Putamen (tissue), 1 donor: ENCODE data around the gene PDE6D.
"Not testable (repeated sequence)": the region's sequence is repeated elsewhere in the genome, so short reads cannot be mapped to it uniquely, and the experiment has no call there.

Source experiments
- DNase-seq: peaks from one replicate; pipeline ENCODE4 v3.0.0-alpha.2; 2016; ENCODE audit warnings: low spot score

The PDE6D gene

DNA sequence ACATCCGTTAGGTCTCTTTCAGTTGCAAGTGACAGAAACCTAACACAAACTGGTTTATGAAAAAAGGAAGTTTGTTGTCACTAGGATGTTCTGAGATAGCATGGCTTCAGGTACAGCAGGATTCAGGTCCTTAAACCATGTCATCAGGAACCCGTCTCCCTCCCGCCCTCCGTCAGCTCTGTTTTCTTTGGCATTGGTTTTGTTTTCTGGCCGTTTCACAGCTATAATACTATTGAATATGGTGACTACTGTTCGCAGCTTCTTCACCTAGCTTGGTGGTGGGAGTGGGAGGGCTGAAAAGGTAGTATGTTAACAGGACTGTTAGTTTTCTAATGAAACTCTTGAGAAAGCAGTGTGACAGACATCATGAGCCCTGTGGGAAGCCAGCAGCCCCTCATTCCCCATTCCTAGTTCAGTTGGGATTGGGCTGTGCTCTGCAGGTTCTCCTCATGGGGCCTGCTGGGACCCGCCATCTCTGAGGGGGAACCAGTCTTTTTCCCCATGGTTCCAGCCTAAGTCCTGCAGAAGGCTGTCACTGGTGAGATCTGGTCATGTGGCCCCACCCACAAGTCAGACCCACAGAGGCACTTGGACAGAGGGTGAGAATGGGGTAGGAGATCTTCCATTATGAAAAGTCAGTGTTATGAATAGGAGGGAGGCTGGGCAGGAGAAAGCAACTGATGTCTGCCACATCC, 60.6 kb downstream of the PDE6D start:
- no peak for DNase-seq

DNA sequence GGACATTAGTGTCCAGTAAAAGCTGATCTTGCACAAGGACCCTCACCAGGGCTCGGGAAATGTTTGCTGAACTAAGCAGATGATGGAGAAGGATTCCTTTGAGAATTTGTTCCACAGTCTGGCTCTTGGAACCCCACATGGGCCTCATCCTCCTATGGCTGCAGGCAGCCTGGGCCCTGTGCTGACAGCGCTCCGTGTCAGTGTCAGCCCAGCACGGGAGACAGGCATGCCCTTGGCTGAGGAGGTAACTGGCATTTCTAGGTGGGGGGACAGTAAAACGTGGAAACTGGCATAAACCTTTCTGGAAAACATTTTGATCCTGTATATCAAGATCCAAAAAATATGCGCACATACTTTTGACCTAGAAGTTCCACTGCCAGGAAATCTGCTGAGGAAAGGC, 62.3 kb downstream of the PDE6D start:
- no peak for DNase-seq

DNA sequence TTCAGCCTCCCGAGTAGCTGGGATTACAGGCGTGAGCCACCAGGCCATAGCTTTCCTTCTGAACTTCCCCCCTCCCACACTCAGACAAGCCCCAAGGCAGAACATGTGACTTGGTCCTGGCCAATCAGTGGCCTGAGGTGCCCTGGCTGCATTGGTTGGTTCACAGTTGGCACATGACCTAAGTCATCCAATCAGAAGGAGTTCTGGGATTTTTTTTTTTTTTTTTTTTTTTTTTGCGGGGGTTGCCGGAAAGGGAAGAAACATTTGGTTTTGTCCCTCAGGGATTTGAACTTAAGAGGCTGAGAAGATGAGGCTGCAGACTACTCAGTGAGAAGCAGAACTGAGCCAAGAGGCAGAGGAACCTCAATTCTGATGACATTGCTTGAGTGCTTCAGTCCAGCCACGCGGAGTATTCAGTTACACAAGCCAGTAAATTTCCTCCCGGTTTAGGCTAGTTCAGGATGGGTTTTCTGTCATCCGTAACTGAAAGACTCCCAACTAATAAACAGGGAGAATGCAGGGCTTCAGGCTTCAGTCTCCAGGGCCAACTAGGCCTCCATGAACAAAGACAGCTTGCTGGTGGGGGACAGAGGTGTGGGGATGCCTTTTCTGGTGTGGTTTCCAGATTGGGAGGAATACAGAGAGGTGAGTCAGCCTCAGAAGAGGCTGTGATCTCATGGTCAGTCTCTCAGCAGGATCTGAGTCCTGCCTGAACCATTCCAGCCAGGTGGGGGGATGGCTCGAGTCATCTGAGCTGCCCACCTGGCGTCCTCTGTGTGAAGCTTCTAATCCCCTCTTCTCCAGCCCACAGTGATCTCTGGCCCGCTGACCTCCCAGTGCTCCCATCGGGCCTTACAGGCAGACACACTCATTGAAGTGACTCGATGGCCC, 63.6 kb downstream of the PDE6D start:
- no peak for DNase-seq

DNA sequence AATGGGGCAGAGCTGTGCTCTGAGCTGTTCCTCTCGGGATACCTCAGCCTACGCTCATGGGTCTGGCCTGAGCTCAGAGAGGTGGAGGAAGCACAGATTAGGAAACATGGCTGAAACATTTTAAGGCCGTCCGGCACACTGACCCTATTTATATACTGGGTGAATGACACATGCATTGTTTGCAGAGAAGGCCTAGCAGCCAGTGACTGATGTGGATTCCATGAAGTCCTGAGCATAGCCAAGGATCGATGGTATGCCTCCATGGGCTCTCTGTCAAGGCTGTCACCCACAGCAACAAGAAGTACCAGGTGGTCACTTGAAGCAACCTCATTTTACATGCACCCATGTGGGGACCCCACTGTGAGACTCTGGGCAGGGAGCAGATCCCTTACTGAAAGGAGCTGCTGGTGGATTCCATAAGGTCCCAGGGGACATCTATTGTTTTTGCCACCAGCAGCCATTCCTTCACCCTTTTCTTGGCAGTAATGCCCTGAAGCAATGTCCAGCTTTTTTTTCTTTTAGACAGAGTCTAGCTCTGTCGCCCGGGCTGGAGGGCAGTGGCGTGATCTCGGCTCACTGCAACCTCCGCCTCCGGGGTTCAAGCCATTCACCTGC, 64.3 kb downstream of the PDE6D start:
- DNase-seq, result no peak

DNA sequence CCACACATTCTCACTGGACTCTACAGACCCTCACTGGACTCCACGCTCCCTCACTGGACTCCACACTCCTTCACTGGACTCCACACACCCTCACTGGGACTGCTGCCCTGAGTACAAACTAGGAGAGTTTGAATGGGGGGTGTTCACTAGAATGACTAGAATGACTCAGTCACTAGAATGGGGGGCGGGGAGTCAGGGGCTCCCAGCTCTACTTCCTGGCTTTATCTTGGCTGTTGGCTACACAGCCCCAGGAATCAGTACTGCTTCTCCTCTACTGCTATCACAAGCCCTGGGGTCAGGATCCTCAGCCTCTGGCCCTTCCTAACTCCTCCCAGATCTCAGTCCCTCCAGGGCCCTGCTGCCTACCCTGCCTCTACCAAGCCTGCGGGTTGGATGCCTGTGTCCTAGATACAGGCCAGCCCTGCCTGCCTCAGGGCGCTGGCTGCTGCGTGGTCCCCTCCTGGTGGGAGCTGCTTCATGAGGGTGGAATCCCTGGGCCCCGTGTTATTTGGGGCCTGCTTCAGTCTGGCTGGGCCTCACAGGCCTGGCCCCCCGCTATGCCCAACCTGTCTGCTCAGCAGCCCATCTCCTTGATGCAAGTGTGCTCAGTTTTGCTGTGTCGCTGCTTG, 65.0 kb downstream of the PDE6D start:
- DNase-seq, result no peak

DNA sequence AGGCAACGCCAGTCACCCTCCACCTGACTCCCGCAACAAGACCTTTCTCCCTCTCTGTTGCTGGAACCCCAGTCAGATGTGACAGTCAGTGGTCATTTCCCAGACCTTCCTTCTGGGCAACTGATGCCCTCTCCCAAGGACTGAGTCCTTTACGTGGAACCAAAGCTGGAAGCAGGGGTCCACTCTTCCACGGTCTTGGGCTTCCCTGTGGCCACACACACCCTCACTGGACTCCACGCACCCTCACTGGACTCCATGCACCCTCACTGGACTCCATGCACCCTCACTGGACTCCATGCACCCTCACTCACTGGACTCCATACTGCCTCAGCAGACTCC, 65.6 kb downstream of the PDE6D start:
- DNase-seq, result no peak

DNA sequence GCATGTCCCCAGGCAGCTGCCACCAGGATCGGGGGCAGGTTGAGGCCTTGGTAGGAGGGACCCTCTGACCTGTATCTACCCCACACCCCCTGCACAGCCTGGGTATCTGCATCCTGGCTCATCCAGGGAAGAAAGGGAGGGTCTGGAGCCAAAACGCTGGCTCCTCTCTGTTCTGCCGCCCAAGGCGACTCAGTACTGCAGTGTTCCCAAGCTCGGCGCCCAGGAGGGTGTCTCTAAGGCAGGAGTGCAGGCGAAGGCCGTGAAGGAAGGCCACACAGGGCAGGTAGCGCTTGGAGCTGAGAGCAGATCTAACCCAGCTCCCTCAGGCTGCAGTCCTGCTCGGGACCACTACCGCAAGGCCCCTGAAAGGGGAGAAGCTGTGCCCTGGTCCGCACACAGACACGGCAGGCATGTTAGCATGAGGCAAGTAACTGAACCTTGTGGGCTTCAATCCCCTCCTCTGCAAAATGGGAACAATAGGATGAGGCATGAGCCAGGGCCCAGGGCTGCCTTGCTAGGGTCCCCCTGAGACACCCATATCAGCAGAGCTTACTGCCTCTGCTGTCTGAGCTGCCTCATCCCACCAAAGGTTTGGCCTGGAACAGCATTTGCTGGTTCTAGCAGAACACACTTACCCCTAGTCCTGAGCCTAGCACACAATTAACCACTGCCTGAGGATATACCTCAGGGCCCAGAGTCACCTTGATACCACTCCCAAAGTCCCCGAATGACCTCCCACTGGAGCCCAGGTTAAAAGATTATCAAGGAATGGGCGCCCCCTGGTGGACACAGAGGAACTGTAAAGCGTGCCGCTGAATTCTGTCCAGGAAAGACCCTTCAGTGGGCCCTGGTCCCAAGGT, 66.2 kb downstream of the PDE6D start:
- no peak for DNase-seq

DNA sequence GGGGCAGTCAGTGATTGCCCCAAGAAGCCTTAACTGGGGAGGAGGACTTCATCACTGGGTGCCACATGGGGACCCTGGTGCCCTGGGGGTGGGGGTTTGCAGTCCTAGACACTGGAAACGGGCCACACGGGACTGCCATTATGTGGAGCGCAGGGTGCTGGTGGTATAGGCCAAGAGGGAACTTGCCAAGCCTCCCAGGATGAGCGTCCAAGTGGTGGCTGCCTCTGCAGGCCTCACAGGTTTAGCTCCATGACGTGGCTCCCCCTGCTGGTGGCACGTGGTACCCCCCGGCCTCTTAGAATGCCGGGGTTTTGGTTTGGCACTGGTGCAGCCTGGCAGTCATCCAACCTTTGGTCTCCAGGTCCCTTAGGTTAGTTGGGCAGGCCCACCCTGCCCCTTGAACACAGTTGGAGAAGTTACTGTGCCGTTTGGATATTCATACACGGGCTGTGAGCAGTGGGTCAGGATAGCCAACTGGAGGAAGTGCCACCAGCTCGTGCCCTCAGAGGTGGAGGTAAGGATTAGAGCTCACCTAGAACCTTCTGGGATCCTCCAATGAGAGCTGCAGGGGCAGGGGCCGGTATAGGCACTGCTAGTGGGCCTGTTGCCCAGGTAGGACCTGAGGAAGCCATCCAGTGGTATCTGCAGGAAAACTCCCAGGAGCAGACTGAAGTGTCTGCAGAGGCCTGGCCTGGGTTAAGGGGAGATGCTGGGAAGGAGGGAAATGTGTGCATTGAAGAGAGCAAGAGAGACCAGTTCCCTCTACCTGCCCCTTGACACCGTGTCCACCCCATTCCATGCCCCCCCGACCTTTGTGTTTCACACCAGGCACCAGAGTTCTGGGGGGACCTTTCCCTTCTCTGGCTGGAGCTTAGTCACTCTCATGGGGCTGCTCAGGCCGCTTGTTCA, 67.1 kb downstream of the PDE6D start:
- DNase-seq, result peak; percentile 83

DNA sequence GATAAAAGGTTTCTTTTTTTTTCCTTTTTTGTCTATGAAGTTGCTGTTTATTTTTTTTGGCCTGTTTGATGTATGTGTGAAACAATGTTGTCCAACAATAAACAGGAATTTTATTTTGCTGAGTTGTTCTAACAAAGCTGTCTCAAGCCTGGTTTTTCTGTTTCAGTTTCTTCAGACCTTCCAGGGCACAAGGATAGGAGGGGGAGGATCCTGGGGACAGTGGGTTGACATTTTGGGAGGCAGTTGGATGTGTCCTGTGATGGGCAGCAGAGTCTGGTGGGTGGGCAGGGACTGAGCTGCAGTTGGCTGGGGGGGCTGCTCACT, 67.7 kb downstream of the PDE6D start:
- DNase-seq, result not testable (repeated sequence)

DNA sequence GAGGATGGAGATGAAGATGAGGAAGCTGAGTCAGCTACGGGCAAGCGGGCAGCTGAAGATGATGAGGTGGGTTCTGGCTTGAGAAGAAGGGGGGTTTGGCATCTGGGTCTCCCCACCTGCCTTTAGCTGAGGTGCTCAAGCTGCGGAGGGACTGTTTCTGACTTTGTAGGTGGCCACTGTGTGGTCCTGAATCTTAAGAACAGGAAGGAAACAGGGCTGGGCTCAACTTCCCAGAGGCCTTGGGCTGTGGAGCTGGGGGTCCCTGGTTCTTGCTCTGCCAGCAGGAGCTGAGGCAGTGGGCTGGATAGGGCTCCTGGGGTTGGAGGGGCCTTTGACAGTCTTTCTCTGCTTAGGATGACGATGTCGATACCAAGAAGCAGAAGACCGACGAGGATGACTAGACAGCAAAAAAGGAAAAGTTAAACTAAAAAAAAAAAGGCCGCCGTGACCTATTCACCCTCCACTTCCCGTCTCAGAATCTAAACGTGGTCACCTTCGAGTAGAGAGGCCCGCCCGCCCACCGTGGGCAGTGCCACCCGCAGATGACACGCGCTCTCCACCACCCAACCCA, 68.5 kb downstream of the PDE6D start:
- DNase-seq, result not testable (repeated sequence)

DNA sequence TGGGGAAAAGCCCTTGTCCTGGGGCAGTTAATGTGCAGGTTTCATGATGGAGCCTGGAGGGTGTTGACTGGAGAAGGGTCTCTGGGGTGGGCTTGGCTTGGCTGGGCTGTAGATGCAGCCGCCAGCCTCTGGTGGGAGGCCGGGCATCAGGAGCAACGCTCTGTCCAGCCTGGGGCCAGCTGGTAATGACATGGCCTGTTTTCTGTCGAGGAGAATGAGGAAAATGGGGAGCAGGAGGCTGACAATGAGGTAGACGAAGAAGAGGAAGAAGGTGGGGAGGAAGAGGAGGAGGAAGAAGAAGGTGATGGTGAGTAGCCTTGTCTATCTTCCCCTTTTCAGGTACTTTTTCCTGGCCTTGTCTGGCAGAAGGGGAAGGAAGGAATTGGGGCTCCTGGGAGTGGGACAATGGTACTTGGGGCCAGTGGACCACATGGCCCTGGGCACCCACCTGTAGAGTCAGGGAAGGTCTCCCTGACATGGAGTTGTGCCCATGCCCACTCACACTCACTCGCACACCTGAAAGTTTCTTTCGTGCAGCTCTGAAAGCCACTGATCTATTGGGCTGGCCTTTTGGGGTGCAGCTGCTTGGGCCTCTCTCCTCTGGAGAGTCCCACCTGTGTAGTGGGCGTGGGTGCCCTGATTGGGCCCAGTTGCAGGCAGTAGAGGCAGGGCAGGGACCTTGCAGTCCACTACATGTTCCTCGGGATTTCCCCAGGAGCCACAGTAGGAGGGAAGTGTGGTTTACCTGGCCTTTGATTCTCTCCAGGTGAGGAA, 69.2 kb downstream of the PDE6D start:
- no peak for DNase-seq

DNA sequence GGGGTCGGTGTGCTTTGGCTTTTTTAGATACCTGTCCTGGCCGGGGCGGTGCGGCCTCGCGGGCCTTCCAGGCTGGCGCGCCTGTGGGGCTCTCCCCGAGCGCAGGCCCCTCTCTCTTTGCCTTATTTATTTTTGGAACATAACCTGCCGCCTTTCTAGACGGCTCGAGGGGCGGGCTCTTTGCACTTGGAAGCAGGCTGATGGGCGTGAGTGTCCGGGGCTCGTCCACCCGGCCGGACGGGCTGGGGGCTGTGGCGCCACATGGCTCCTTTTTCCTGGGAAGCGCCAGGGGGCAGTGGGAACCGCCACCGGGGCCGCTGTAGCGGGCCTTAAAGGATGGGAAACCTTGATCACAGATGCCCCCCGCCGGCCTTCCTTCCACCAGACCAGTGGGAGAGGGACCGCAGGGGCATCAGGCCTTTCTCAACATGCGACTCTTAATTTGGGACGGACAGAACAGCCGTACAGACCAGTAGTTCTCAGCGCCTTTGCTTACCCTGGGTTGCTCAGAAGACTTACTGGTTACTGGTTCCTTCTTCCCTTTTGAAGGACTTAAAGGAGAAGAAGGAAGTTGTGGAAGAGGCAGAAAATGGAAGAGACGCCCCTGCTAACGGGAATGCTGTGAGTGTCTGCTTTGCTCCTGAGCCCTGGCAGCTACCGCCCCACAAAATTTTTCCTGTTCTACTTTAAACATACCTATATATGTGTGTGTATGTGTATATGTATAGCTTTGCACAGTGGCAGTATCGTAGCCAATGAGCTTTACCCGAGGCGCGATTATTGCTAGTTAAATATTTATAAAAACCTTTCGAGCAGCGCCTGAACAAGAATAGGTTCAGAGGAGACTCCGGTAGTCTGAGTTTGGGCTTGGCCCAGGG, 70.0 kb downstream of the PDE6D start:
- no peak for DNase-seq

DNA sequence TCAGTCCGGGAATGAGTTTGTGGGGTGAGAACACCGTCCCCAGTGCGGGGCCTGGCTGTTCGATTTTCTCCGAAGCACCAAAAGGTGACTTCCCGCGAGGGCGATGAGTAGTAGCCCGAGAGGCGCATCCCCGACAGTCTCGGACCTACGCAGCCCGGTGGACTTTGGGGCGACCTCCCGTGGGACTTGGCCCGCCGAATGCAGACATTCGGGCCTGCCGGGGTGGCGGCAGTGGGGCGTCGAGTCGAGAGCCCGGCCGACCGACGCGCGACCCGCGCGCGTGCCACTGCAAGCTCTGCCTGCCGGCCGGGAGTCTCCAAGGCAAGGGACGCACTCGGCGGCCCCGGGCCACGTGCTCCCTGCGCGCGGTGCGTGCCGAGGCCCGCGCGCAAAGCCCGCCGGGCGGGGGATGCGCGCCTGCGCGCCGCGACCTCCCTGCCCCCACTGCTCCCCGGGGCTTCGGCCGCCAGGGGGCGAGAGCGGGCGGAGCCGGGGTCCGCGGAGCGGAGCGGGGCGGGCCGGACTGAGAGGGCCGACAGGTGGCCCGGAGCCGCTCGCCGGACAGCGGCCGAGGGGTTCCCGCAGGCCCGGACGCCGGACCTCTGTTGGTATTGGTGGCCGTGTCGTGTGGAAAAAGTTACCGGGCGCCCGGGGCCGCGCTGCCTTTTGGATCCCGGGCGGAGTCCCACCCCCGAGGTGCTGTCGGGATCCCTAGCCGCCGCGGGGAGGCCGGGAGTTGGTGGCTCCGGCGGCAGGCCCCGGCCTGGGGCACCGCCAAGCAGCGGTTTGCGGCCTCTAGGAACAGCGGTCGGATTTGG, 70.9 kb downstream of the PDE6D start:
- peak; percentile 85 for DNase-seq

DNA sequence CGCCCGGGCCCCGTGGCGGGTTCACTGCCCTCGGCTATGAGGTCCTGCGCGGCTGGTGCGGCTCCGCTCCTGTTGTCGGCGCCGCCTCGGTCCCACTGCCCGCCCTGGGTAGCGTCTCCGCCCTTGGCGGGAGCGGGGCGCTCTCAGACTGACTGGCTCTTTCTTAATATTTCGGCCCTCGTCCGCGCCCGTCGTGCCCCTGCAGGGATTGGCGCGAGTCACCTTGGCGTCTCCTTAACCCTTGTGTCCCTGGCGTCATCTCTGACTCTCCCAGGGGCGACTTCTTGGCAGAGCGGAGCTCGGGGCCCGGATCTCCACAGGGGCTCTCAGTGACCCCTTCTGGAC, 71.5 kb downstream of the PDE6D start:
- DNase-seq, result no peak

DNA sequence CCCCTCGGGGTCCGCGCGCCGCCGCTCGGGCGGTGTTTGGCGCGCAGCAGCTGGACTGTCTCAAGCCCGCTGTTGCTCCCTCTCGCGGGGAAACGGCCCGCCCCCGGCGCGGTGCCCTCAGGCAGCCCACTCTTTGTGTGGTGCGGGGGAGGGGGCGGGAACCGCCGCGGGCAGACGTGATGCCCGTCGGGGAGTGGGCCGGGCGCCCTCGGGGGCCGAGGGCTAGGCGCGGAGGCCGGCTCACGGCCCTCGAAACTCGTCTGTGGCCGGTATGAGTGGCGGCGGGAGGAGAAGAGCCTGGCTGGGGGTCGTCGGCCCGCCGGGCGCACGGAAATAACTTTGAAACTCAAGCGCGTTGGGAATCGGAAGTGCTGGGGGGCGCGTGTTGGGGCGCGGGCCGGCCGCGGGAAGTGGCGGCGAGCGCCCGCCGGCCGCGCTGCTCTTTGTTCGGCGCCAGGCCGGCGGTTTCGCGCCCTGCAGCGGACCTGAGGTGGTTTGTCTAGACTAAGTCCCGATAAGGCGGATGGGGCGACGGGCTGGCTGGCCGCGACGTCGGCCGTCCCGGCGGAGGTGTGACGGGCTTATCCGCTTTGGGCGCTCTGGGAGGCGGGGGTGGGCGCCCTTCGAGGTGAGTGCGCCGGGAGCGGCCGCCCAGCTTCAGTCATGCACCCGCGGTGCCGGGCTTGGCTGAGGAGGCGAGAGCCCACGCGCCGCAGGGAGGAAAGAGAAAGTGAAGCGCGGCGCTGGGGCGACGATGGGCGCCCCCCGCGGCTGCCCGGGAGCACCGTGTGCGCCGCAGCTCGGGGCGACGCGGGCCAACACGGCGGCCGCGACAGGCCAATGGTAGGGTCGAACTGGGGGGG, 72.1 kb downstream of the PDE6D start:
- no peak for DNase-seq

DNA sequence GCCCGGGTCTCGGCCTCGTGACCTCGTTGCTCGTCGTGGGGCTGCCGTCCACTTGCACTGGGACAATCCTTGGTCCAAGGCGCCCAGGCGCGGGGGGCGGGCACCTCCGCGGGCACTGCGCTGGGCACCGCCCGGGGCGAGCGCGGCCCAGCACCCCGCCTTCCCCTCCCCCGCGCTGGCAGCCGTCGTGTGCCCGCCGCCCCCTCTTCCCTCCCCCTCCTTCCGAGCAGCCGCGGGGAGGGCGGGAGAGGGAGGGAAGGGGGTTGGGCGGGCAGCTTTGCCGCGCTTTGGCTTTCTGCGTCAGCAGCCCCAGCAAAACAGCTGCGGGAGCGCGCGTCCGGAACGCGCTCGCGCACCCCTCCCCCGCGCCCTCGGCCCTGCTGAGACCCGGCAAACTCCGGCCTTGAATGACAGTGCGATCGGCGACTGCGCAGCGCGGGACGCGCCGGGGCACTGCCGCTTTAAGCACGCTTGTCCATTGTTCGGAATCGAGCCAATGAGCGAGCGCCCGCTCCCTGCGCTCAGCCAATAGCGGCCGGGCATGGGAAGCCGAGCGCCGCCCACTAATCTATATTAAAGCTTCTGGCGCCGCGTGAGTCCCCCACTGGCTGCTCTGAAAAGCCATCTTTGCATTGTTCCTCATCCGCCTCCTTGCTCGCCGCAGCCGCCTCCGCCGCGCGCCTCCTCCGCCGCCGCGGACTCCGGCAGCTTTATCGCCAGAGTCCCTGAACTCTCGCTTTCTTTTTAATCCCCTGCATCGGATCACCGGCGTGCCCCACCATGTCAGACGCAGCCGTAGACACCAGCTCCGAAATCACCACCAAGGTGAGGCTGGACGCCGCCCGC, 72.9 kb downstream of the PDE6D start, which contains the start of gene PTMA:
TSS of gene PTMA (plus strand) at position 599 of the 846 bp plus-strand sequence. CDS start at position 781, 182 bp downstream.
- DNase-seq, result peak; percentile 100
